GM18873 (cell line): ENCODE results near the gene ARHGAP28.

ENCODE experiments used
- ATAC-seq: cut with Tn5 transposase; IDR thresholded peaks from one replicate; pipeline ENCODE4 v1.9.1; 2021; ENCODE audit warnings: mild to moderate bottlenecking, moderate library complexity, moderate number of reproducible peaks; ENCODE audit not compliant: unreplicated experiment, low FRiP score

ARHGAP28 gene

DNA sequence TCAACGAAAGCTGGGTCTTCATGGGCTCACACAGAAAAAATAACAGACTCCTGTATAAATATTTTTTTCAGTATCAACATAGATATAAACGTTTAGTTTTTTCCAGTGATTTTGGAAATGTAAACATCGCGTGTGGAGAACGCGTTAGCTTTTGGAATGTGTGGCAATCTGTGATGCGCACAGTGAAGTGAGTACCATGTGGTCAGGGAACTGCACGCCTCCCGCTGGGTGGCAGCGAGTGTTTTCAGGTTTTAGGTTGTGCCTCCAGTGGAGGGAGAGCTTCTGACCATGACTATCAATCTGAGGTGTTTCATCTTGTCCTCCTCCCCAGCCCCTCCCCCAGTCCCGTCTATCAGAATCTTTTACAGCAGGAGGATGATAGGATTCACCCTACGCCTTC lies 127.8 kb downstream of the ARHGAP28 start:
- ATAC-seq: no peak

DNA sequence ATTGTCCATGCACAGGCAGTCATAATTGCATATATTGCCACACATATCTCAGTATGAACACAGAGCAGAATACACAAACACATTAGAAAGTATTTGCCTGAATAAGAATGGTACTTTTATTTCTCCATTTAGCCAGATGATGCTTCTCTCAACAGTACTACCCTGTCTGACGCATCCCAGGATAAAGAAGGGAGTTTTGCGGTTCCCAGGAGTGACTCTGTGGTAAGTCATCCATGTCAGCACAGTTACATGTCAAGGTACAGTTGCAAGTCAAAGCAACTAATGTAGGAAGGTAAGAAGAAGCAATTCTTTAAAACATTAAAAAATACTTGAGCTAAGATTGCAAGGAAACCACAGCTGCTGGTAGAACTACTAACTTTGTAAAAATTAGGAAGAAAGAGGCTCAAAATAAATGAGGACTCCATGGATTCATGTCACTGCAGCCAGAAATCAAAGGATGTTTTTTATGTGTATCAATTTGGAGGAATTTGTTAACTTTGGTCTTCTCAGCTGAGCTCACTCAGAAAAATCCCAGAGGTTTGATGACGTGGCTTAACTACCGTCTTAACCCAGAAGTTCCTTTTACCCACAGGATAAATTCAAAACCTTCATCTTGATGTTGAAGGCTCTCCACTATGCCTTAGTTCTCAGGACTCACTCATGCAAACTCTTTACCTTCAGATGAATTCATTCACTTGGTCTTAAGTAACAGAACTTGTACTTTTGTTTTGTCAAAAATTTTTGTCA lies 130.3 kb downstream of the ARHGAP28 start:
- ATAC-seq: no peak

DNA sequence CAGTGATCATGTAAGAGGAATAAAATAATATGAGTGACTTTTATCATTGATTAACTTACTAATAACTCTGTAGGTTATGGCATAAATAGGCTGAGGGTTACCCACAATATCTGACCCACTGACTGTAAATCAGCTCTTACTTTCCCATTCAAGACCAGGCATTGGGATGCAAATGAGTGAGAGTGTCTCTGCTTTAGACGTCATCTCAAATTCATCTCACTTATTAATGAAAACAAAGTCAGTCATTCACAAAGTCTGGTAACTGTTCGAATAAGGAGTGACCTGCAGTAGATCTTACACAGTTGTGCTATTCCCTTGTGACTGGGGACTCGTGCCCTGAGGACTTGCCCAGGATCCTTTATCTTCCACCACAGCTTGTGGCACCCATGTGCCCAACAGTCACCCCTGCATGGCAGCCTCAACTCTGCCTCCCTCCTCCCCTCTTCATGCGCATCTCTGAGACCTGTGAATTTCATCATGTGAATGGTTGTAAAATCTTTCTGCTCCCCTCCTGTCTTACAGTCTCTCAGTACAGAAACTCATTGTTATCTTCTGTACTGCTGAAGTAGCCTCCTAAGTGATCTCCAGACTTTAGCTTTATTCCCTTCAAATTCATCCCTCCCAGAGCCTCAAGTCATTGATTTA lies 131.4 kb downstream of the ARHGAP28 start:
- no peak for ATAC-seq

DNA sequence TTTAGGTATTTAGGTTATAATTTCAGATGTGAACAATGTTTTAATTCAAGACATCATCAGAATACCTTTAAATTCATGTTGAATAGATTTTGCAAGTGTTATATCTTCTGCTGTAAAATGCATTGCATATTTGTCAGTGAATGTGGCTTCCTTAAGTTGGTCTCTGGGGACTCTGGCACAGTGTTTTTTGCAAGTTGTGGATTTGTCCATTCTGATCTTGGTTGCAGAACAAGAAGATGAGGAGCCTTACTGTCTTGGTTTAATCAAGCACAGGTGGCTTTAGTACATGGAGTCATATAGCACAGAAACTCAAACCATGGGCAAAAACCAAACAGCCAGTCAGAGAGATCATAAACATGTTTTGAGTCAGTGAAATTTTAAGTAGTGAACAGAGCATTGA lies 135.7 kb downstream of the ARHGAP28 start:
- ATAC-seq: no peak

DNA sequence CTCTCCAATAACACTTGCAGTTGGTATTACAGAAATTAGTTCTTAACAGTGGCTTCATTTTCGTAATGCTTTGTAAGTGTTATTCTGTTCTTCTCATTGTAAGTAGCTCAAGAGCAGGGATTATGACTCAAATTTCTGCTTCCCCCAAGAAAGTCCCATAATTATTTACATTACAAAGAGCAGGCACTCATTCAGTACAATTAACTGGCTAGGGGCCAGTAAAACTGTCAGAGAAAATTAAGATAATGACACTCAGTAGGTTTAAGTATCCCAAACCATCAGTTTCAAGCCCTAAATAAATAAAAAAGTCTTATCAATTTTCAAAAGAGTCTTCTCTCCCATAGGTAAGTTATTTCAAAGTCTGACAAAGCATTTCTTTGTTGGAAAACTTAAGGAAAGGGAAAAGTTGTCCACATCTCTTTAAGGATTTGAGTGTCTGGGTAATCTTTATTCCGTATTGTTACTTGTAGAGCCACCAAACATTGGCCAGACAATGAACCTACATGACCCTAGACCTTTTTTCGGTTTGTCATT lies 137.1 kb downstream of the ARHGAP28 start:
- no peak for ATAC-seq

DNA sequence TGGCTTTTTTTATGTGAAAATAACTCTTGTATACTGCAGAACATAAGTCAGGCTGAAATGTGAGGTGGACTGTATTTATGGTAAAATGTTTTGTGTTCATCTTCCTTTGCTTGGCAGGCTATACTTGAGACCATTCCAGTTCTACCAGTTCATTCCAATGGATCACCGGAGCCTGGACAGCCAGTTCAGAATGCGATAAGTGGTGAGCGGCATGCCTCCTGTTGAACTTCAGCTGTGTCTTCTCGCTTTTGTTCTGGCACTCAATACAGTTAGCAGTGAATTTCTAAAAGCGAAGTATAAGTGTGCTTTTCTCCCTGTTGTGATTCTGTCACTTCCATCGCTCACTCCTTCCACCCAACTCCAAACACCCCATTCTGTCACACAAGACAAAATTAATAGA lies 138.5 kb downstream of the ARHGAP28 start:
- no peak for ATAC-seq

DNA sequence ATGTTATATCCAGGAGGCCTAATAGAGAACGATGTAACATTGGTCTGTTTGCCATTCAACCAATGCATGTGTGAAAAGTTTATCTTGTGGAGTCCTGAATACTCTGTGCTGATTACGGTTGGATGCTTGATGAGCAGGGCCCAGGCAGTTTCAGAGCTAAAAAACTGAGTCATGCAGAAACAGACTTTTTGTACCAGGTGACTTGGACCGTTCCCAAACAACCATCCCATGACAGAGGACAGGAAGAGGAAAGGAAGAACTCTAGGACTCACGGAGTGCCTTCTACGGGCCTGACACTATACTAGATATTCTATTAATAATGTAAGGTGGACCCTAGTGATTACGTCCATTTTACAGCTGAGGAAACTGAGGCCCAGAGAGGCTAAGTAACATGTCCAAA lies 142.1 kb downstream of the ARHGAP28 start:
- ATAC-seq: no peak

DNA sequence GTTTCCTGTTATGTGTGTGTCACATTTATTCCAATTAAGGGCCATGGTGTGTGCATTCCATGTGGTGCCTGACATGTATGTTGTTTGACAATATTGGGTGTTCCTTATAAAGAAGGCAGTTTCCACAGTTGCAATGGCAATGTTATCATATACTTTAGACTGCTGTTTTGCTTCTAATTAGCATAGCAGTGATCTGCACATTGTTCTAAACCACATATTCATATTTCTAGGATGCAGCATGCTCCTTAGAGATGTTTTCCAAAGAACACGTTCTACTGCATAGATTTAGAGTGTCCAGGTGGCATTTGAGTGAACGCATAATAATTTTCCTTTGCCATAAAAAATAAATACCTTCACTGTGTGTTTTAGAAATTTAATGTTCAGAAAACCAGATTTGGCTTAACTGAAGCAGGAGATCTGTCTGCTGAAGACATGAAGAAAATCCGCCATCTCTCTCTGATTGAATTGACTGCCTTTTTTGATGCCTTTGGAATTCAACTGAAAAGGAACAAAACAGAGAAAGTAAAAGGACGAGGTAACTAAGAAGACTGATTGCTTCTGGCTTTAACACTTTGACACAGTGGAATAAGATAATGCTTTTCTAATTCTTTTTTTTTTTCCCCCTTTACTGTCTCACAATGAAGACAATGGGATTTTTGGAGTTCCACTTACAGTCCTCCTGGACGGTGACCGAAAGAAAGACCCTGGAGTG lies 143.7 kb downstream of the ARHGAP28 start:
- no peak for ATAC-seq

DNA sequence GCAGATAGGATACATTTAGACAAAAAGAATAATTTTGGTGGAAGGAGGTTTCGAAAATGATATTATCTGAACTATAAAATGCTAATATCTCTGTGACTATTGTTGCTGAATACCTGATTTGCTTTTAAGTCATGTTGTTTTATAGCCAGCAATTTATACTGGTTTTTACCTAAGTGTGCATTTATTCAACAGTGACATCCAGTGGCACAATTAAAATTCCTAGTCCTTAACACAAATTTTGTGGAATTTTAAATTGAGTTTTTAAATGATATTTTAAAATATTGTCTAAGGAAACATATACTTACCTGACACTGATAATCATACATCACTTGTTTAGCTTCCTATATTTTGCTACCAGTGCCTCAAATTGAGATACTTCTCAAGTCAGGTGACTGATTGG lies 144.8 kb downstream of the ARHGAP28 start:
- ATAC-seq: no peak

DNA sequence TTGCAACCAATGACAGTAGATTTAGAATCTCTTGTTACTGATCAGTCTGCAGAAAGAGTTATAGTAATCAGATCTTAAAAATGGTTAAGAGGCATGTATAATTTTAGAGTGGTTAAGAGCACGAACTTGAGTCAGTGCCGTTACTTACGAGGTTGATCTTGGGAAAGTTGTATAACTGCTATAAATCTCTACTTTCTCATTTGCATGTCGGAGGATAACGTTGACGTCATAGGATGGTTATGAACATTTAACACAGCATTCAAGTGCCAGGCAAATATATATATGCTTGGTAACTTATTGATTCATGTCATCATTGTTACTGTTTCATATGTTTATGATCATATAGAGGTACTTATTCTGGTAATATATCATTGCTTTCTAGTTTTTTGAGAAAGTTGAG lies 146.2 kb downstream of the ARHGAP28 start:
- no peak for ATAC-seq

DNA sequence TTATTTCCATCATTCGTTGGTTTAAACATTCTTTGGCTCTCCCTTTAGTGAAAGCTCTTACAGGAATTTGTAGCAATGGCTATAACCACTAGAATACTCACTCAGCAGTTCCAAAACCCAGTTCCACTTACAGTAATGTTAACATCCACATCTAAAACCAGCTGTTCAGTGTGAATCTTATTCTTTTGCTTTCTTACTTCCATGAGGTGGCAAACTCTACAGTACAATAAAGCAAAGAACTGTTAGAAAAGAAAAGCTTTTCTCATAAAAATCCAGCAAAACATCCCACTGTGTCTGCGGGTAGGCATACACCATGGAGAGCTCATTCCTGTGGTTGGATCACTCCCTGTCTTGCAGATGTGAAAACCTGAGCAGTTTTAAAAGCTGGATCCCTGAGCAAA lies 147.1 kb downstream of the ARHGAP28 start:
- no peak for ATAC-seq

DNA sequence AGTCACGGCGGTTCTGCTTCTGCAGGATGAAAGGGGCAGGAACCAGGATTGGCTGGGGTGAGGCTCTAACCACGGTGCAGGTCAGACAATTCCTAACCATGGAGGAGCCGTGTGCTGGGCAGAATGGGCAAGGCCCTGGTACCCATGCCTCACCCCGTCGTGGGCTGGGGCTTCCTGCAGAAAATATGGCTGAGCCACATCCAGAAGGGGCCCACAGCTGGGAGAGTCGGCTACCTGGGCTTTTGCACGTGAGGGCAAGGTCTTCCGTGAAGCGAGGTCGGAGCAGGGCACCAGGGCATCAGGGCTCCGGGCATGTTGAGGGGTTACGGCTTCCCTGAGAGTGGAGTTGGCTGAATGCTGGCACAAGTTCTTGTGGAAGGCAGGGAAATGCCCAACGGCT lies 147.8 kb downstream of the ARHGAP28 start:
- no peak for ATAC-seq

DNA sequence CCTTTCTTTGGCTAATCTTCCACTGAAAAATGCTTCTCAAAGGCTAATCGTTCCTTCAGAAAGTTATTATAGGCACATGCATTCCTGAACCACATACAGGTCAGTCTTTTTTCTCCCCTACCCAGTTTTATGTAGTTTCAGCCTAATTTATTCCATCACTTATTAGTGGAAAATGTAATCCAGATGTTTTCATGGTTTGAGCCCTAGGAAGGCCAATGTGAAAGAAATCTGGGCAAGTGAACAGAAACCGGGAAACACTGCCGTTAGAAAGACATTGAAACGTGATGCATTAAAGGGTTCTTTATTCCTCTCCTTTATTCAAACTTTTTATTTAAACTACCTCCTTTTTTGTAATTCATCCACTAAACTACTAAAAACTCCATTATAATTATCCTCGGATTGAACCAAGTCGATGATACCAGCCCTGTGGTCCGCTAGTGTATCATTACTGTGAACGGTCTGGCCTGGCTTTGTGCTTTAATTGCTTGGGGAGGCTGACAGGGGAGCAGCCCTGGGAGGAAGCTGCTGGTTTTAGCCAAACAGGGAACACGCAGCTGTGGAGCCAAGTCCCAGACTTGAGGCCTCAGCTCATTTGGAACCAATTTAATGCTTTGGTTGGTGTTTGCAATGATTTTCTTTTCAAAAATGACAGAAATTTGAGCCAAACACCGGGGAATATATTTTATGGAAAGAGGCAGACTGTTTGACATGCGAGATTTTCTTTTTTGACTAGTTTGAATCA lies 149.2 kb downstream of the ARHGAP28 start:
- ATAC-seq: no peak

DNA sequence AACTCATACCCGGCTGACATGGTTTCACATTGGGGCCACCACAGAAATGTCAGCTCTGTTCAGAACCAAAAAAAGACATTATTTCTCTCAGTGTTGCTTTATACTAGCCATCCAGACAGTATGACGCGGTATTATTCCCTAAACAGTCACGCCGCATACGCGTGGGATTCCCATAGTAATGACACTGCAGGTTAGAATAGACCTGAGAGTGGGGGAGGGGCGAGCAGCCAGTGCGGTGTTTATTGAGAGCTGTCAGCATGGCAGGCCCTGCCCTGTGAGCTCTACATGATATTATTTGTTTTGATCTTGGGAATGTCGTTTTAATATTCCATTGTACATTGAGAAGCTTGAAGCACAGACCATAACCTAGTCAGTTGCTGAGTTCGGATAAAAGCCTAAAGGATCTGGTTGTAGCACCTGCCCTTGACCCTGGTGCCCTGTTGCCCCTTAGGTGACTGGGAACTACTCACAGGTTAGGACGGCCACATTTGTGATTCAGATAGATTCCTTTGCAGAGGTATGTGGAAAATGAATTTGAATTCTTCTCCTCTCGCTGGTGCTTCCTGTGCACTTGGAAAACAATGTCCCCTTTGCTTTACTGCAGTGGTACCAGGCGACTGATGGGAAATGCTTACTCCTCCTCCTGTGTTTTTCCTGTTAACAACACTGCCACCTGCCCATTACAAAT lies 150.1 kb downstream of the ARHGAP28 start:
- no peak for ATAC-seq

DNA sequence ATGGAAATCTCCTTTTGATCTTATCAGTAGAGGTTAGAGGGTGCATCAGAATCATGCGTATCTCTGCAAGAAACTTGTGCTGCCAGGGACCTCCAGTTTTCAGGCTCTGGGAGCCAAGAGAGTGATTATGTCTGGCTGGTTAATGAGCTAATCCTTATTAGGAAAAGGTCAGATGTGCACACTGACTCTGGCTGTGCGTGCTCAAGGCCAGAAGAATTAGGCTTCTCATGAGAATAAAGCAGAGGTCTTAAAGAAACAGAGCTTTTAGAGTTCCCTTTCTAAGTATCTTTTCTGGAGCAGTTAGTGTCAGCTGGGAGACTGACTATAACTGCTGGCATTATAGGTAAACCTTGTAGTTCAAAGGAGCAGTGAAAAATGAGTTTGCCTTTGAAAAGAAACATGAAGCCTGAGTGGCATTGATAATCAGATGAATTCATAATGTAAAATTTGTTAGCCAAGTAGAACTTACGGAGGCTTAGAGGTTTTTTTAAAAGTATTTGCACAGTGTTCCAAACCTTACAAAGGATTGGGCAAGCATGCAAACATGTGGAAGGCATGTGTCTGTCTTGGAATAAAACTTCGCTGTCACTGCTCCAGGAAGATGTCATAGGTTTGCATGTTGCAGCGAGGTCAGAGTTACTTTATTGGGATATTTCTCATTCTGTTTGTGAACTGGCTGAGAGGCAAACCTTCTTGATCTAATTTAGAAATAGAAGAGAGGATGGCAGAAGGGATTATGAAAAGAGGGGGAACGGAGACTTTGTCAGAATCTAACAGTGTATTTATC lies 151.7 kb downstream of the ARHGAP28 start:
- ATAC-seq: no peak

DNA sequence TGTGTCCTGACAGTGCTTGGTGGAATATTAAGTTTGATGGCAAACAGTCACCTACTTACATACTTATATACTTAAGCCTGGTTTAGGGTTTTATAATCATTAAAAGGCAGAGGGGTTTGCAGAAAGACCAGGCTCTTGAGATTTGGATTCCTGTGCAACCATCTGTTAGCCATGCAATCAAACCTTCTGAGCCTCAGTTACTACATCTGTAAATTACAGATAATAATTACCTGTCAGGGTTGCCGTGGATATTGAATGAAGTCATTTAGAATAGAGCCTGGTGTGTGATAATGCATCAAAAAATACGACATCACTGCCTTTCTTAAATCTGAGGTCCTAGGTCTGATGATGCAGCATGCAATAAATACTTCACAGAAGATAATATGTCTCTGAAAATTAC lies 152.9 kb downstream of the ARHGAP28 start:
- no peak for ATAC-seq

DNA sequence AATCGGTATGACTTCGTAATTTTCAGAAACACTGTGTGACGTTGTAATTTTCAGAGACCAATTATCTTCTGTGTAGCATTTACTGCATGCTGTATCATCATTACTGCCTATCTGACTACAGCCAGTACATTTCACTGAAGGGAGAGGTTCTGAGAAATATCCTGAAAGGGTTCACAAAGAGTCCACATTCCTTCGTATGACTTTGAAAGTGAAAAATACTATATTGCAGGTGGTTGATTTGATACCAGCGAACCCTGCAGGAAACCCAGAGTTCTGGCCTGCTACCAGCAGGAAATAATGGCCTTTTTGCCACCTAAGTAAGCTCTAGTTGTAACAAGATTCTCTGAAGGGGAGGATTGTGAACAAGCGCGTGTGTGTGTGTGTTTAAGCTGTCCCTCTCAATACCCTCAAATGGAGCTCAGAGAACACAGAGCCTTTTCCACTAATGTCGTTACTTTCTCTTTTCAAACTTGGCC lies 155.5 kb downstream of the ARHGAP28 start:
- ATAC-seq: no peak

DNA sequence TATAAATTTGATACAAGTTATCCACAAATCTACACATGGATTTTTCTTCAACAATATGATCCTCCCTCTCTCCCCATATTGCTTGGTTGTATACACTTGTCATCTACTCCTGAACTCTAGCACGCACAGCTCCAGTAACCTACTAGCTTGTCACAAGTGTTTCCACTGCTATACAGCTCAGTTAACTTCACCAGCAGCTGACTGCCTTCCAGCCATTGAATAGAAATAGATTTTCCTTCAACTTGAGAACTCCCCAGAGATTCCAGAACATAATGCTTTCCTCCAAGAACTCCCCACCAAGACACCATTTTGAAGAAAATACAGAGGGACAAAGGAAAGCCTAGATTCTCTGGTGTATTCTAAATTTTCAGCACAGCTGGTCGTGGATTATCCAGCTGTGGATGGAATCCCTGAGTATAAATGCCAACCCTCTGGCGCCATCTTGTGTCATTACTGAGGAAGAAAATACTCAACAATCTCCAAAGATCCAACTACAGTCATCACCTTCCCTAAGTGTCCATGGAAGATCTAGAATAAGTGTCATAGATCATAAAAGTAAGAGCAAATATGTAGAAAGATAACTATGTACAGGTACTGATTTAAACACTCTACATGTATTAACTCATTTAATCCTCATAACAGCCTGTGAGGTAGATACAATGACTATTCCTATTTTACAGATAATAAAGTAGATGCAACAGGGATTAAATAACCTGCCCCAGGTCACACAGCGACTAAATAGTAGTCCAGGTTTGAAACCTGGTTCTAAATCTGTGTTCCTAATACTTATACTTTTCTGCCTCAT lies 156.7 kb downstream of the ARHGAP28 start:
- ATAC-seq: no peak
